GM08714 (cell line): ENCODE measurements around the gene LDLRAD3.

Experiments
- H3K4me3 ChIP-seq: fragments of 200-500 bp; sonication (Bioruptor generic); 2 replicates; pipeline ENCODE4 v1.5.1; 2014; ENCODE audit warnings: mild to moderate bottlenecking, low read length, inconsistent platforms
- ZNF274 ChIP-seq: IDR thresholded peaks from 2 replicates; pipeline ENCODE4 v1.6.1; 2012; ENCODE audit warnings: mild to moderate bottlenecking, low read depth, low read length

LDLRAD3 gene

GRCh38 chr11:36116161-36116560 is 172.3 kb downstream of the LDLRAD3 start:
- no peak for TF ChIP-seq ZNF274
- H3K4me3 ChIP-seq = no peak overlapping the region

GRCh38 chr11:36118084-36118483 is 174.2 kb downstream of the LDLRAD3 start:
- TF ChIP-seq ZNF274 = no peak
- H3K4me3 ChIP-seq = no peak overlapping the region

DNA sequence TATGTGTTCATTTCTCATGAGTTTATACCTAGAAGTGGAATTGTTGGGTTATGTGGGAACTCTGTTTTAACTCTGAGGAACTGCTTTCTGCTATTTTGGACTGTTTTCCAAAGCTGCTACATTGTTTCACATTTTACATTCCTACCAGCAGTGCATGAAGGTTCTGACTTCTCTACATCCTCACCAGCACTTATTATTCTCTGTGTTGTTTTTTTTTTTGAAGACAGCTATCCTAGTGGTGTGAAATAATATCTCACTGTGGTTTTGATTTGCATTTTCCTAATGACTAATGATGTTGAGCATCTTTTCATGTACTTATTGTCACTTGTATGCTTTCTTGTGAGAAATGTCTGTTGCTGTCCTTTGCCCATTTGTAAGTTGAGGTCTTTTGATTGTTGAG is 175.4 kb downstream of the LDLRAD3 start:
- TF ChIP-seq ZNF274 = no peak

GRCh38 chr11:36121054-36121453 is 177.2 kb downstream of the LDLRAD3 start:
- no peak overlapping the region for H3K4me3 ChIP-seq
- no peak for TF ChIP-seq ZNF274

More for the DNA sequence above, 175.4 kb downstream of the LDLRAD3 start:
- H3K4me3 ChIP-seq = no peak overlapping the region

DNA sequence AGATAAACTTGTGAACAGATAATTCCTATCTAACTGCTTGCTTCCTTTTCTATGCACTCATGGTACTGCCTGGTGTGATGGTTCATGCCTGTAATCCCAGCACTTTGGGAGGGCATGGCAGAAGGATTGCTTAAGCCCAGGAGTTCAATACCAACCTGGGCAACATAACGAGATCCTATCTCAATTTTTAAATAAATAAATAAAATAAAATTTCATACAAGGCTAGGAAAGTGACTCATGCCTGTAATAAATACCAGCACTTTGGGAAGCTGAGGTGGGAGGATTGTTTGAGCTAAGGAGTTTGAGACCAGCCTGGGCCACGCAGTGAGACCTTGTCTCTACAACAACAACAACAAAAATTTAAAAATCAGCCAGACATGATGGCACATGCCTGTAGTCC is 178.8 kb downstream of the LDLRAD3 start:
- no peak for TF ChIP-seq ZNF274
- H3K4me3 ChIP-seq = no peak overlapping the region

DNA sequence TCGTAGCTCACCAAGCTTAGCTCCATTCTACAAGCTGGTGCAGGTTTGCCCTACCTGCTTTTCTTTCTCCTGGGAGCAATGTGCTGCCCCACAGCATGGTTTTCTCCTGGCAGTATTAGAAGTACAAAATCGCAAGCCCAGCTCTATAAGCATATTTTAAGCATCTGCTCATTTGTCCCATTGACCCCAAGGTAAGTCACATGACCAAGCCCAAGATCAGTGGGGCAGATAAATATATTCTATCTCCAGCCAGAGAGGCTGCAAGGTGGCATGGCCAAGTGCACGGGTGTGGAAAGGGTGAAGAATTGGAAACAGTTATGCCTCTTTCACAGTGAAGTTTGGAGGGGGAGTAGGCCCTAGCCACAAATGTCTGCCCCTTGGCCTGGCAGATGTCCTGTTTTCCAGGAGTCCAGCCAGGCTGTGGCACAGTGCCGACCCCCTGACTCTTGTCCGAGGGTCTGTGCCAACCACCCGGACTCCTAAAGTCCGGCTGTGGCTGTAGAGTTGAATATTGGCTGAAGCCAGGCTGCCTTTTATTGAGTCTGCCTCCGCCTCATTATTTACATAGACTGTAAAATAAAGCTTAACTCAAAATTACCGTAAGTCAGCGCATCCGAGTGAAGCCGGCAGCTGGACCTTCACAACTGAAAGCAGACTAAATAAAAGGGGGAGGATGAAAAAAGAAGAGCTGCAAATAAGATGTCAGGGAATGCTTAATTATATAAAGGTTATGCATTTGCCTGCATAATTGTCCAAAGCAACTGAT is 179.7 kb downstream of the LDLRAD3 start:
- H3K4me3 ChIP-seq = no peak overlapping the region
- no peak for TF ChIP-seq ZNF274

DNA sequence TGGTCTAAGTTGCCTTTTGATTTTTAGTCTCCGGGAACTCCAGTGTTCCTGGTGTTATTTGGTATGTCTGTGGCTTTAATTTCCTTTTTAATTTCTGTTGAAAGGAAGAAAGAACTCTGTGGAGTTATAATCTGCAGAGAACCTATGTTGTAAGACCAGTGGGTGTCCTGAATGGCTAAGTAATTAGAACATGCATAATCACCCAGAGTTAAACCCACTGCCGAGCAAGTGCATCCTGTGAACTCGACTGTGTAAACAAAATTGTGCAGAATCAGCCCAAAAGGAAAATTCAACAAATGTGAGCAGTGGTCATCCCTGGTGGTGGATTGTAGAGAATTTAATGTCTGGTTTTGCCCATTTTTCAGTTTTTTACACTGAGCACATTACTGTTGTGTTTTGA is 182.8 kb downstream of the LDLRAD3 start:
- H3K4me3 ChIP-seq = no peak overlapping the region
- TF ChIP-seq ZNF274 = no peak

DNA sequence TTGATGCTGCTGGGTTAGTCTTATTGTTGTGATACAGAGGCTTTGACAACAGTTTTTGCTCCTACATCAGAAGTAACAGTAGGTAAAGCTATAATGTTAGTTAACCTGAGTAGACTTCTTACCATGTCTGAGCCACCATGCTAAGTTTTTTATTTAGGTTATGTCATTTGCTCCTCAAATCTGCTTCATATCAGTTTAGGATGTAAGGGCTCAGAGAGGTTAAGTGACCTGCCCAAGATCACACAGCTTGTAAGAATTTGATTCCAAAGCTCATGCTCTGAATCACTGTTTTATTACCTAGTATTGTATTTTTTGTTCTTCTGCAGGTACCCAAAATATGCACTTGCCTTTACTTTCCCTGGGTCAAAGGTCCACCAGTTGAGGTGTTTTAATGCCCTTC is 183.7 kb downstream of the LDLRAD3 start:
- TF ChIP-seq ZNF274 = no peak

DNA sequence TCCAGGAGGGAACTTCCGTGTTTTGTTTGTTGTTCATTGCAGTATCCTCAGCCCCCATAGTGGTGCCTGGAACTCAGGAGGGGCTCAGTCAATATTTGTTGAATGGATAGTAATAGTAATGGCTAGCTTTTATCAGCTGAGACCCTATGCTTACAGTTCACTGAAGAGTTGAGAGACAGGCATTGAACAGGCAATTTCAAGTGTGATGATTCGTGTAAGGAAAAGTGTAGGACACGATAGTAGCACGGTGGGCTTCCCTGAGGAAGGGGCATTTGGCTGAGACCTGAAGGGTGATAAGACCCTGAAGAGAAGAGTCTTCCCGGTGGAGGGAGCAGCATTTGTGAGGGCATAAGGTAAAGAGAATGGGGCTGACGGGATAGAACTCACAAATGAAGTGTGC is 186.1 kb downstream of the LDLRAD3 start:
- no peak for TF ChIP-seq ZNF274

More for the DNA sequence above, 183.7 kb downstream of the LDLRAD3 start:
- H3K4me3 ChIP-seq = no peak overlapping the region

GRCh38 chr11:36130401-36130800 is 186.5 kb downstream of the LDLRAD3 start:
- no peak overlapping the region for H3K4me3 ChIP-seq
- TF ChIP-seq ZNF274 = no peak

More for the DNA sequence above, 186.1 kb downstream of the LDLRAD3 start:
- no peak overlapping the region for H3K4me3 ChIP-seq

- no peak for TF ChIP-seq ZNF274
- H3K4me3 ChIP-seq = no peak overlapping the region
These were observed 188.0 kb downstream of the LDLRAD3 start for GRCh38 chr11:36131721-36132397.

DNA sequence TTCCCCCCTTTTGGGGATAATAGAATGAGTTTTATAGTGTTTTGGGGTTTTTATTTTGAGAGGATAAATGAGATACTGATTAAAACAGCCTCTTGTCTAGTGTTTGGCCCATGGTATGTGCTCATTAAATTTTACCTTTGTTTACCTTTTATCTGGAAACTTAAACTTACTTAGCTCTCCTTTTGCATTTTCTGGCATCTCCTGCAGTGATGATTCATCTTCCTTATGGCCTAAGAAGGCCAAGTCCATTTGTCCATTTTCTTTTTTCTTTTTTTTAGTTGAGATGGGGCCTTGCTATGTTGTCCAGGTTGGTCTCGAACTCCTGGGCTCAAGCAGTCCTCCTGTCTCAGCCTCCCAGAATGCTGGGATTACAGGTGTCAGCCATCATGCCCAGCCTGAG is 189.1 kb downstream of the LDLRAD3 start:
- TF ChIP-seq ZNF274 = no peak
- no peak overlapping the region for H3K4me3 ChIP-seq

DNA sequence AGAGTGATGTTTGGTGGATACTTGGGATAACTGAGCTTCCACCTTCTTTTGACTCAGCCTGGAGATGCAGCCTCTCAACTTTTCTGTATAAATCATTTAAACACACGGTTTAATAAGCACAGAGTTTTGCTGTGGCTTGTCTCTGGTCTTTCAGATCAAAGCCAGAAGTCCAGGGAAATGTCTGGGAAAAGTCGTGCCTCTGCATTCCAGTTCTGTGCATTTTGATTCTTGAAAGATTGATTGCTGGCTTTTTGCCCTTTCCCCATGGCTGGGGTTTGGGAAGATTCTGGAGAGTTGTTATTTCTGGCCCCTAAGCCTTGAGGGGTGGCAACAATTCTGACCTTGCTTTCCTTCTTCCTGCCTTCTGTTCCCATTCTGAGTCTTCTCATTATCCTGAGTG is 191.2 kb downstream of the LDLRAD3 start:
- TF ChIP-seq ZNF274 = no peak
- H3K4me3 ChIP-seq = no peak overlapping the region

DNA sequence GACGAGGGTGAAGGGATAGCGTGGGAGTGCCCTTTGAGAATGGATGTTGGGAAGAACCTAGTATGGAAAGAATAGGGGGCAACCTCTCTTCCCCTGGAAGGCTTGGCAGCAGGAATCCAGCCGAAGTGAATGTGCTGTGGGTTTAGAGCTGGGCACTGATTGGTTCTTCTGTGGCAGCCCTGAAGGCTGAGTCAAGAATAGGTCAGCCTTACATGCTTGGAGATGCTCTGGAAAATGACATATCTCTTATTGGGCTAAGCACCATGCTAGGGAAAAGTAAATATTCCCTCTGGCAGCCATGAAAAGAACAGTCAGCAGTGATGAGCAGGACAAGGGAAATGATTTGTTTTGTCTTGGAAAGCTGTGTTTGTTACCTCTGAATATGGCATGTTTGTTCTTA is 195.9 kb downstream of the LDLRAD3 start:
- no peak for TF ChIP-seq ZNF274
- no peak overlapping the region for H3K4me3 ChIP-seq
